Activated T-helper 9 cell treated with anti-CD3 and anti-CD28 coated beads, Interleukin-2, amount 50 U/mL, for 16 hours (primary cell): ENCODE measurements around the gene ADAMTS2.

Experiments used
- DNase-seq: peaks from one replicate; pipeline ENCODE4 v3.0.0-alpha.2; 2020; ENCODE audit warnings: low read depth

Gene ADAMTS2

GRCh38 chr5:179371681-179372680 is 26.7 kb upstream of the ADAMTS2 start:
- DNase-seq, result no peak

GRCh38 chr5:179371121-179371510 is 25.9 kb upstream of the ADAMTS2 start:
- DNase-seq, result no peak

DNA sequence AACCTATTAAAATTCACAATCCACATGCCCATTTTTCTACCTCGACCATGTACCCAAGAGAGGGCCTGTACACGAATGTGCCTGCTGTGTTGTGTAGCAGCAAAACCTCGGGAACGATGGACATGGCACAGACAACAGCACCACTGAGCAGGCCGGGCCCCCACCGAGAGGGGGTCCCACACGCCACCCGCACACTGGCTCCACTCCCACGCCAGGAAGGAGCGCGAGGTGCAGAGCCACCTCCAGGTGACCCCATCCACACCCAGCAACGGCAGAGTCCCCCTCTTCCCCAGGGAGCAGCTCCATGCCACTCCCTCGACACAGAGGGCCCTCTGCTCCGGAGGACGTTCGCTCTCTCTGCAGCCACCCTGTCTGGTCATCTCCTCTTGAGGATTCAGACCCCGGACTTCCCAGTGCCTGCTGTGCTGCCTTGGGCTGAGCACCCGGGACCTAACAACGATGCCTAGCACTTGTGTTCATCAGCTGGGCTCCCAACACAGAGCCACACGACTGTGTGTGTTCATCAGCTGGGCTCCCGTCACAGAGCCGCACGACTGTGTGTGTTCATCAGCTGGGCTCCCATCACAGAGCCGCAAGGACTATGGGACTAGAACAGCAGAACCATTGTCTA is 25.3 kb upstream of the ADAMTS2 start:
- DNase-seq, result no peak

GRCh38 chr5:179369530-179369884 is 24.2 kb upstream of the ADAMTS2 start:
- no peak for DNase-seq

DNA sequence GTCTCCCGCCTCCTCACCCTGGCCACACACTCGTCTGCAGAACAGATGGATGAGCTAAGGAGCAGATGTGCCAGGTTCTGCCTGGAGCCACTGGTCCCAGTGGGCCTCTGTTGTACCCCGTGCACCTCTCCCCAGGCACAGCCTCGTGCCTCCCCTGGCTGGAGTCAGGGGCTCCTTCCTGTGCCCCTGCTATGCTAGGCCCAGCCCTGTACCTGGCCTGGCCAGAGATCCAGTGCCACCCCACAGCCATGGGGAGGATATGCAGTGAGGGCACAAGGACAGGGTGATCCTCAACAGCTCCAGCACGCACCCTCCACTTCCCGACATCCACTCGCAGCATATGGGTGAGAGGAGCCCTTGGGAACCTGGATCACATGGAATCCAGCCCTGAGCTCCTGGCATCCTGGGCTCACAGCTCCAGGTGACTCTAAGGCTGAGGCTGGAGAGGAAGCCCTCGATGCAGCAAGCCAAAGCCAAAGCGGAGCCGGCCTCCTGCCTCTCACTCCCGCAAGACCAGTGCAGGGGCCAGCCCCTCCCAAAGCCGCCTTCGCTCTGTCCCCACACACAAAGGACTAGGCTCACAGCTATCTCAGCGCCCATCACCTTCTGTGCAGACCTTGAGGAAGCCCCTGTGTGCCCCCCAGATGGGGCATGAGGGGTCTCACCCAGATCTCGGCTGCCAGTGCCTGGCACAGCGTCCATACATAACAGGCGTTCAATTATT is 23.7 kb upstream of the ADAMTS2 start:
- no peak for DNase-seq

- no peak for DNase-seq
These were observed 23.0 kb upstream of the ADAMTS2 start for GRCh38 chr5:179368126-179368805.

DNA sequence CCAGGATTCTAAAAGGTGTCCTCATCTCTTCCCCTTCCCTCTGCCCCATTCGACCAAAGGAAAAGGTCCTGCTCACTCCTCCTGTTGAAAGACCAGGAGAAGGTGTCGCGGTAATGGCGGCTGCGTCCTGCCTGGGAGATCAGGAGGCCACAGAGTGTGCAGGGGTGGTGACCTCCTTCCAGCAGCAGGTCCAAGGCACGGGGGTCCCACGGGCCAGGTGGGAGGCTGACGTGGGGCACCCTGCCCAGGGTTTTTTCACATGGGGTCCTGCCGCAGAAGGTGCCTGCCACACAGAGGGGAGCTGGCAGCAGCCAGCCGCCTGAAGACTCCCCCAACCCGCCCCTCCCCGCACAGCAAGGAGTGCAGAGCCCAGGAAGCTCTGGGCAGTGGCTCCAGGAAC is 22.2 kb upstream of the ADAMTS2 start:
- DNase-seq, result no peak

DNA sequence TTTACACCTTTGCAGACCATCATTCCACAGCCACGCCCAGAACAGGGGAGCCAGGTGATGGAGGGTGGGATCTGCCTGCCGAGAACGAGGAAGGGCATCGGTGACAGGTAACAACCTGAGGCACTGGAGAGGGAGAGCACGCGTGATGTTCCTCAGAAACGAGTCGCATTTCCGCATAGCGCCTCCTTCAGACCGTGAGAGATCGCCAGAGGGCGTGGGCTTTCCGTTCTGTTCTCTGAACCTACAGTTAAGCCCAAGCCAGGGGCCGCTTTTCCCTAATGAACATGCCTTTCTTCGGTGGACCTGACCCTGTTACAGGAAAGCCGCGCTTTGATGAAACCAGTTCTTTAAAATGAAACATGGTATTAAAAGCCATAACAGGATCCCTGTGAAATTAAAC is 17.1 kb upstream of the ADAMTS2 start:
- DNase-seq, result no peak

DNA sequence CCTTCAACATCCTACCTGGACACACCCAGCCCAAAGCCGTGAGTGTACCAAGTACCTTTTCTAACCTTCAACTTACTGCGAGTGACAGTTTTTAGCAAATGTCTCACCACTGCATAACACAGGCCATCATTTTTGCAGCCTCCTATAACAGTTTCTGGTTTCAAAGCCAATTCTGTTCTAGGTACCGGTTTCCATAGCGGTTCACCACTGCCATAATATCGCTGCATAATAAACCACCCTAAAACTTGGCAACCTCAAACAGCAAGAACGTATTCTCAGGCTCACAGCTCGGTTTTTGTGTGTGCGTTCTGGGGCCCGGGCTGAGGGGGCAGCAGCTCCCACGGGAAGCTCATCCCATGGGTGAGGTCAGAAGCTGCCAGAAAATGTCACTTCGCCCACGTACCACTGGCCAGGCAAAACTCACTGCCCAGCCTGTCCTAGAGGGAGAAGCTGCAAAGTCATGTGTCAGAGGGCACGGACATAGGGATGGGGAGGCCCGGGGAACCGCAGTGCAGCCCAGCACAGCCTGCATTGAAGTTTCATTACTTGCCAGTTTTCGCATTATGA is 15.9 kb upstream of the ADAMTS2 start:
- DNase-seq, result no peak

GRCh38 chr5:179357031-179357430 is 11.8 kb upstream of the ADAMTS2 start:
- no peak for DNase-seq

GRCh38 chr5:179355976-179356974 is 11.0 kb upstream of the ADAMTS2 start:
- DNase-seq, result no peak

DNA sequence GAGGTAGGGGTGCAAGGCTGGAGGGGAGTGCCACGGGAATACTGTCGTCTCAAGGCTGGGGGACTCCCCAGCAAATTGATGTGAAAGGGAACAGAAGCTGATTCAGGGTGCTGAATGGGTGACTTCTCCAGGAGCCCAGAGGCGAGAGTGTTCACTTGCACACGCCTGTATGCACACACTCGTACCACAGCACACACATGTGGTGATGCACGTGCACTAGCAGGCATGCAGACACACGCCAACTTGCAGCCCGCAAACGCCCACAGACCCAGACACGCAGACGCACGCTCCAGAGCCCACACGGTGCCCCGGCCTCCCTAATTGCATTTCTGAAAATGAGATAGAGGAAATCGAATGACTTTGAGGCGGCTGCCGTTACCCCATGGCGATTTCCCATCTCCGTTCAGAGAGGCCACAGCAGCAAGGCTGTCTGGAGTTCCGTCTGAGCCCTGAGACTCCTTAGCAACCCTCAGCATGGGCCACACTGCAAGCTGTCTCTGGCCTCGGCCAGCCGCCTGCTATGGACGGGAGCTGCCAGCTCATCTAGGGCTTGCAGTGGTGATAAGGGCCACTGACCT is 9.1 kb upstream of the ADAMTS2 start:
- no peak for DNase-seq

GRCh38 chr5:179348843-179349242 is 3.6 kb upstream of the ADAMTS2 start:
- DNase-seq, result no peak

DNA sequence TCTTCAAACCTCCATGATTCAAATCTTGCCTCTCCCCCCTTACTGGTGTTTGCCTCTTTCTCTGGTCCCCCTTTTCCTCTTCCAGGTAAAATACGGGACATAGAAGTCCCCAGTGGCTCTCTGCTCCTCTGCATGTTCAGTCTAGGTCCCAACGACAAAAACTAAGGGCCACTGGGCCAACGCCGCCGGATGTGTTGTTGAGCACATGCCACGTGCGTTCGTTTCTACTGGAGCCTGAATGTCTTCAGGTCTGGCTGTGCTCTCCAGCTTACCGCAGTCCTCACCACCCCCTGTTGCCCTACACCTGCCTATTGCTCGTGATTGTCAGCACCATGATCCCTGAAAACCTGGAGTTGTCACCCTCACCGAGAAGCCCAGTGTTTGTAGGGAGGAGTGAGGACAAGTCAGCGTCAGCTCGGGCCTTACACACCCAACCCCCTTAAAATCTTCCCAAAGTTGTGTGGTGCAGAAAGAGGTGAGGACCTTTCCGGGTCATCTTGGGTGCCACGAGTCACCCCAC is 2.8 kb upstream of the ADAMTS2 start:
- DNase-seq, result no peak

DNA sequence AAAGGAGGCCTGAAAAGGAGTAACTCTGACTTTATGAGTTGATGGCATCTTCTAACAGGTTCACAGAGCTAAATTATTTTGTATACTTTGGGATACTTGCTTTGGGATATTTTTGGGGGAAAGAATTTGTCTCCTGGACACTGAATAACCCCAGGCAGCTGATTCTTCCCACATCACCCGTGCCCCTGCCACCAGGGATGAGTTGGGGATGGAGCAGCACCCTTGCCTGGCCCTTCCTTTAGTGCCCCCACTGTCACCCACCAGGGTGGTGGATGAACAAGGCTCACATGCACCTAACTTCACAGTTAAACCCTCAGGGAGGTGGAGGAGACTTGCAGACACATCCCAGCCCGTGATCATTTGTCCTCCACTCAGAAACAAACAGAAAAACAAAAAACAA is 2.3 kb upstream of the ADAMTS2 start:
- no peak for DNase-seq

GRCh38 chr5:179346875-179347274 is 1.6 kb upstream of the ADAMTS2 start:
- no peak for DNase-seq

DNA sequence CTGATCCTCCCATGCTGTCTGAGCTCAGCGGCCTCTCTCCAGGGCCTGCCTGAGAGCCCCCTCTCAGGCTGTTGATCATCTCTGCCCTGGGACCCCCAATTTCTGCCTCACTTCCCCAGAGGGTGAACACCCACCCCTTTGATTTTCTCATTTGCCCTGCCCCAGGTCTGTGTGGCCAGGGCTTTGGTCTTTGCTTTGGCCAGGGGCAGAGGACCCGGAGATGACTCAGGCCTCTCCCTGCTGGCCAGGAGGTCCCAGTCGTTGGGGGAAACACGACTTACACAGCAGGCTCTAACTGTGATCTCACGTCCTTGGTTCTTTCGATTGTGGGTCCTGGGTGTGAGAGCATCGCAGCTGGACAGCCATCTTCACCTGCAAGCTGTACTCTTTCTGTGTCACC is 1.1 kb upstream of the ADAMTS2 start:
- no peak for DNase-seq

DNA sequence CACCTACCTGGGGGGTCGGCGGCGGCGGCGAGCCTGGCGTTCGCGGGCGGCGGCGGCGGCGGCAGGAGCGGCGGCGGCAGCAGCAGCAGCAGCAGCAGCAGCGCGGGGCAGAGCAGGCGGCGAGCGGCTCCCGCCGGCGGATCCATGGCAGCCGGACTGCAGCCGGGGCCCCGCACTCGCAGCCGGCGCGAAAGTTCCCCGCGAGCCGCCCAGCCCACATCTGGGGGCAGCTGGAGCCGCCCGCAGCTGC is 153 bp downstream of the ADAMTS2 start:
- DNase-seq, result no peak

DNA sequence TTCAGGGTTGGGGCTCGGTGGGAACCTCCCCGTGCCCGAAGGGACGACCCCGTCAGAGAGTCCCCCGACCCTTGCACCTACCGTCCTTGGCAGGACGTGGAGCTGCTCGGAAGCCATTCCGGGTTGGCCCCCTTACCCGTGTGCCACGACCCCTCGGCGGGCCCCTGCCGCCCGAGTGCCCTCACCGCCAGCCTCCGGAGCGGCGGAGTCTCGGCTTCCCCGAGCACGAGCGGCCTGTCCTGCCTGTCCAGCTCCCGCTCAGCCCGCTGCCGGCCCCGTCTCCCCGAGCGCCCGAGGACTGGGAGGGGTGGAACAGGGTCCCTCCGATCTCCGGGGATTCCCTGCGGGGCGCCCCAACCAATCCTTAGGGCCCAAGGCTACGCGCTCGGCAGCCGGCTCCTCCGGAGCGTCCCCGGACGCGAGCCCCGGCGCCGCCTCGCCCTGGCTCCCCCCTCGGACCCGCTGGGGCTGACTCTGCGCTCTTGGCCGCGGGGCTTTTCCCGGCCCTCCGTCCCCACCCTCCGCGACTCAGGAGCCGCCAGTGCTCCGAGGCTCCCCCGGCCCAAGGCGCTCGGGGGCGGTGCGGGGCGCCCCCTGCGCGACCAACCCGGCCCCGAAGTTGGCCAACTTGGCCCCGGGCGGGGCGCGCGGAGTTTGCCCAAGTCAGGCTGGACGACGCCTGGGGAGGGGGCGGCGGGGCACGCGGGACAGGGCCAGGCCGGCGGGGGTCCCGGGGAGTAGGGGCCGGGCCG is 654 bp downstream of the ADAMTS2 start:
- no peak for DNase-seq
